Thoracic aorta (tissue), 2 donors: ENCODE data around the gene RELL1. TPM values are rescaled to one million over a fixed set of nuclear protein-coding genes. Genes with fewer than 3 reads are reported as not detected.

ENCODE experiments used
- ATAC-seq: fragments of 150-250 bp; one replicate; pipeline ENCODE4 v1.8.0; 2017; ENCODE audit warnings: low read depth; ENCODE audit not compliant: insufficient number of reproducible peaks, low FRiP score
- DNase-seq: peaks from one replicate; pipeline ENCODE4 v3.0.0-alpha.2; 2020; ENCODE audit warnings: low spot score
- H3K27ac ChIP-seq, 2 donors: fragments of 200-600 bp; sonication (generic); 1 replicate in 1 of 2; 2 replicates in 1 of 2; pipeline ENCODE4 v1.5.1; 2016; ENCODE audit warnings: mild to moderate bottlenecking in 2 of 2, moderate library complexity in 2 of 2
- H3K27me3 ChIP-seq: fragments of 200-600 bp; sonication (generic); replicated peaks from 2 replicates; pipeline ENCODE4 v1.6.0; 2016; ENCODE audit warnings: mild to moderate bottlenecking; ENCODE audit not compliant: insufficient read depth
- H3K36me3 ChIP-seq: fragments of 200-600 bp; sonication (generic); one replicate; pipeline ENCODE4 v1.5.1; 2016
- H3K4me1 ChIP-seq, 2 donors: fragments of 200-600 bp; sonication (generic); 1 replicate in 1 of 2; 2 replicates in 1 of 2; pipeline versions ENCODE4 v1.5.1 to v1.6.0; 2016; ENCODE audit warnings: low read depth in 2 of 2, mild to moderate bottlenecking in 1 of 2; ENCODE audit not compliant: control insufficient read depth in 1 of 2
- H3K4me3 ChIP-seq: fragments of 200-600 bp; sonication (generic); 2 replicates; pipeline ENCODE4 v1.5.1; 2016; ENCODE audit warnings: mild to moderate bottlenecking
- H3K9me3 ChIP-seq: fragments of 200-600 bp; sonication (generic); 2 replicates; pipeline ENCODE4 v1.5.1; 2016
- total RNA-seq, 2 donors: library from RNA; depleted of rRNA; stranded (reverse); fragments of >200 nt; gene quantifications; one replicate each; pipeline versions ENCODE4 v1.1.0 to v1.2.3, GENCODE V29; 2016
- TF ChIP-seq, protein P1 (sequence below): fragments of 200-600 bp; sonication (generic); IDR thresholded peaks from one replicate; pipeline ENCODE4 v1.5.1; 2019; ENCODE audit warnings: antibody characterized with exemption

The RELL1 gene
- total RNA-seq, 2 donors from 2014 or later: 46.7 to 69.3 TPM

DNA sequence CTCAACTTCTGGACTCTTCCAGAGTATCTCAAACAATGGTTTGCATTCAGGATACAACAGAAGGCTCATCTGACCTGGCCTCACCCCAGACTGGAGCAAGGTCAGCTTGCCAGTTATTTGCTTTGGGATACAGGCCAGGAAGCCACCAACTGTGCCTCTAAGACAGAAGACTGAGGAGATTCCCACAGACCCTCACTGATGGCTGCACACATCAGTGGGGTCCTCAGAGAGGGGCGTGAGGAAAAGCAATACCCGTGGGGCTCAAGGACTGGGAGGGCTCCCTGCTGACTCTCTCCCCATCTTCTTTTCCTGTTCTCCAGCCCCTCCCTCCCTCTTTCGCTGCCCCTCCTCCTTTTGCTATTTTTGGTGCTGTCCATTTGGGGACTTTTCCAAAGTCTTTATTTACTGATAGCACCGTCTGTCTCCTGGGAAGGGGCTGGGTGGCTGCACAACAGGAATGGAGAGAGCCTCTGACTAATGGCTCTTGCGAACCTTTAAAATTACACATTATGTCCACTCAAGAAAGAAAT is 23.2 kb downstream of the RELL1 start:
- no peak overlapping the region for H3K27ac ChIP-seq
- no peak overlapping the region for H3K4me3 ChIP-seq
- no peak for ATAC-seq
- TF ChIP-seq, protein P1, sequence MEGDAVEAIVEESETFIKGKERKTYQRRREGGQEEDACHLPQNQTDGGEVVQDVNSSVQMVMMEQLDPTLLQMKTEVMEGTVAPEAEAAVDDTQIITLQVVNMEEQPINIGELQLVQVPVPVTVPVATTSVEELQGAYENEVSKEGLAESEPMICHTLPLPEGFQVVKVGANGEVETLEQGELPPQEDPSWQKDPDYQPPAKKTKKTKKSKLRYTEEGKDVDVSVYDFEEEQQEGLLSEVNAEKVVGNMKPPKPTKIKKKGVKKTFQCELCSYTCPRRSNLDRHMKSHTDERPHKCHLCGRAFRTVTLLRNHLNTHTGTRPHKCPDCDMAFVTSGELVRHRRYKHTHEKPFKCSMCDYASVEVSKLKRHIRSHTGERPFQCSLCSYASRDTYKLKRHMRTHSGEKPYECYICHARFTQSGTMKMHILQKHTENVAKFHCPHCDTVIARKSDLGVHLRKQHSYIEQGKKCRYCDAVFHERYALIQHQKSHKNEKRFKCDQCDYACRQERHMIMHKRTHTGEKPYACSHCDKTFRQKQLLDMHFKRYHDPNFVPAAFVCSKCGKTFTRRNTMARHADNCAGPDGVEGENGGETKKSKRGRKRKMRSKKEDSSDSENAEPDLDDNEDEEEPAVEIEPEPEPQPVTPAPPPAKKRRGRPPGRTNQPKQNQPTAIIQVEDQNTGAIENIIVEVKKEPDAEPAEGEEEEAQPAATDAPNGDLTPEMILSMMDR: no peak
- DNase-seq: no peak
- no peaks in the 10 kb centered on the region for H3K36me3 ChIP-seq
- no peaks in the 10 kb centered on the region for H3K27me3 ChIP-seq
- H3K9me3 ChIP-seq: no peaks in the 10 kb centered on the region
- peaks cover 22 to 48% of the 10 kb centered on the region in 2 donors for H3K4me1 ChIP-seq

DNA sequence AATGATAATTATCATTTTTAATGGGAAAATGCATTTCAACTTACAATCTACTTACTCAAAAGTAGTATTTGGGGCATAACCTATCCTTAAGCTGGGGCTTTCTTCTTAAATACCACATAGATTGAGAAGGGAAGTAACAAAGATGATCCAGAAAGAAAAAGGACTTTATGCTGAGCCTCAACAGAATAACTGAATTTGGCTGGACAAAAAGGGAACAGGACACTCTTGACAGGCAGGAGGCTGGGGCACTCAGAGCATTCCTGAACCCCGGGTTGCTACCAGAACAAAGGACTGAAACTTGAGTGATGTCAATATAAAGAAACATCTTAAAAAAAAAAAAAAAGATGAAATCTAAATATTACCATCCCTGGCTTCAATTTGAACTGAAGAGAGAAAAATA is 23.9 kb downstream of the RELL1 start:
- H3K36me3 ChIP-seq: no peaks in the 10 kb centered on the region
- peaks cover 22 to 45% of the 10 kb centered on the region in 2 donors for H3K4me1 ChIP-seq
- no peak for ATAC-seq
- H3K27me3 ChIP-seq: no peaks in the 10 kb centered on the region
- TF ChIP-seq, protein P1: no peak
- no peak overlapping the region for H3K4me3 ChIP-seq
- no peak overlapping the region for H3K27ac ChIP-seq
- H3K9me3 ChIP-seq: no peaks in the 10 kb centered on the region
- no peak for DNase-seq

DNA sequence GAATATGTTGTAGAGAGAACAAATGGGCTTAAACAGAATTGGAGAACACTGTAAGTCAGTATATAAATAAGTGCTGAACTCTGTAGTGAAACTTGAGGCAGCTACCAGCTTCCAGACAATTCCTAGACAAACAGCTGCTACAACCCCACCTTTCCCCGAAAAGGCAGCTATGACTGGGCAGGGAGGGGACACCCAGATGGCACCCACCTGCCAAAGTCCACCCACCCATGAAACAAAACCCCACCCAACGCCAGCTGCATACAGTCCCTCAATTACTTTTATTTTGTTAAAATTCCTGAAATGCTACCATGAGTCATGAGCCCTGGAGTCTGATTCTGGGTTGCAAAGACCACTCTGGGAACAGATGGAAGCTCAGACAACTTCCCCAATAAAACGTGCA is 24.4 kb downstream of the RELL1 start:
- DNase-seq: no peak
- Histone ChIP-seq H3K9me3 (peaks cover 1% of the 10 kb centered on the region), H3K27me3 (no peaks in the 10 kb centered on the region), H3K4me3 (no peak overlapping the region), H3K4me1 (peaks cover 22 to 40% of the 10 kb centered on the region in 2 donors), H3K27ac (no peak overlapping the region), H3K36me3 (no peaks in the 10 kb centered on the region)
- no peak for ATAC-seq
- TF ChIP-seq, protein P1: no peak

DNA sequence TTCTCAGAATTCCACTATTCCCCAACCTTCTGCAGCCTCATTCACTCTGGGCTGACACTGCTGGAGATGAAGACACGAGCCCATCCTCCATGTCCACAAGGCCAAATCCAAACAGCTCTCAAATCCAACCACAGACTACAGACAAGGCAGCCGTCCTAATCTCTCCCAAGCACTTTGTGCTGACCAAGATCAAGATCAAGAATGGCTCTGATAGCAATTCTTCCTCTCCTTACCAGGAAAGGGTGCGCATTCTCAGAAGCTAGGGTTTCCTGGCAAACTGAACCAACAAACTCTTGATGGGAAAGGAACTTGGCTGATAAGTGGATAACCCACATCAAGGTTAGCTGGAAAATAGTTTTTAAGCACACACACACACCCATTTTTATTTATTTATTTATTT is 26.5 kb downstream of the RELL1 start:
- DNase-seq (no peak), ATAC-seq (no peak)
- TF ChIP-seq, protein P1: no peak
- Histone ChIP-seq H3K27ac (no peak overlapping the region), H3K4me3 (no peak overlapping the region), H3K27me3 (no peaks in the 10 kb centered on the region), H3K4me1 (peaks cover 6 to 20% of the 10 kb centered on the region in 2 donors), H3K36me3 (no peaks in the 10 kb centered on the region), H3K9me3 (peaks cover 4% of the 10 kb centered on the region)

DNA sequence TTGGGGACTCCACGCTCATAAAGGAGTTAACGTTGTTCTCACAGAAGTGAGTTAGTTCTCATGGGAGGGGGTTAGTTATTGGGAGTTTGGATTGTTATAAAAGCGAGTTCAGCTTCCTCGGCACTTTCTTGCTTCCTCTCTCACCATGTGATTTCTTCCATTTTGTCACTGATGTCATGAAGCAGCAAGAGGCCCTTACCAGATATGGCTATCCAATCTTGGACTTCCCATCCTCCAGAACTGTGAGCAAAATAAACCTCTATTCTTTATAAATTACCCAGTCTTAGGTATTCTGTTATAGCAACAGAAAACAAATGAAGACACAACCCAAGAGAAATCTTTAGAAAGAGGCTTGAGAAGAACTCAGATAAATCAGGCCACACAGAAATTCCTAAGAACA is 29.5 kb downstream of the RELL1 start:
- Histone ChIP-seq H3K4me1 (peaks cover 0 to 1% of the 10 kb centered on the region in 2 donors), H3K9me3 (peaks cover 4% of the 10 kb centered on the region), H3K36me3 (no peaks in the 10 kb centered on the region), H3K4me3 (no peak overlapping the region), H3K27me3 (no peaks in the 10 kb centered on the region), H3K27ac (no peak overlapping the region)
- no peak for ATAC-seq
- TF ChIP-seq, protein P1: no peak
- DNase-seq: no peak
